Islet of Langerhans (tissue), 1 donor: ENCODE data around the gene FLT4.

Experiments used
- FAIRE-seq: peaks from one replicate; lab custom pipeline; 2011; peaks lifted over from hg19 to GRCh38; lab: Jason Lieb, UNC

FLT4 gene

DNA sequence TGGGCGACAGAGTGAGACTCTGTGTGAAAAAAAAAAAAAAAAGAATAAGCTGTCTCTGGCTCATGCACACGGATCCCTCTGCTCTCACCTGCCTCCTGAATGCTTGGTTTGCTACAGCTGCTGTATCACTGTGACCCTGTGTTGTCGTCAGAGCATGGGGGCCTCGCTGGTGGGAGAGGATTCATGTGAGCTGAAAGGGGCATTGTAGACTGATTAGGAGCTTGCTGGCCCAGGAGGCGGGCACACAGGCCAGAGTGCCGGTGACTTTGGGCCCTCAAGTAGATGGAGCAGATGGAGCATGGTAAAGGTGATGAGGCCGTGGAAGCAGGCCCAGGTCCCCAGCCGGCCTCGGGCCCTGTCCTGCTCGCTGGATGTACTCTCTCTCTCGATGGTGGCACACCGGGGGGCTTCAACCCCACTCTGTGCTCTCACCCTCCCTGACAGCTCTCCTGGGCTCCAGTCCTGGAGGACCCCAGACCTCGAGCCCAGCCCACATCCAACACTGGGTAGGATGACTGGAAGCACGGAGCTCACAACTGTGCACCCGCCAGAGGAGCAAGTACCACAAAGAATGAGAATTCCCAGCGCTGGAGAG, 7.1 kb downstream of the FLT4 start:
- no peak for FAIRE-seq

DNA sequence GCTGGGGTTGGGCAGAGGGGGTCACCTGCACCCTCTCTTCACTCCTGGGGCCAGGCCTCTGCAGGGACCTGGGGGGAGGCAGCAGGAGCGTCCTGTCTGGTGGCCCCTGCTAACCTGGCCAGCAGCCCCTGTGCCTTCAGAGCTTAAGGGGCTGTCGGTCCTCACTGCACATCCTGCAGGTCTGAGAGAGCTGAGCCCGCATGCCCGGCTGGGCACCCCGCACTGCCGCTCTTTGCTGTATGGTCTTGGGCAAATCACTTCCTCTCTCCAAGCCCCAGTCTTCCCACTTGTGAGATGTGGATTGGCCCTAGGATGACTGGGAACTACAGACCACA, 7.9 kb downstream of the FLT4 start:
- no peak for FAIRE-seq

DNA sequence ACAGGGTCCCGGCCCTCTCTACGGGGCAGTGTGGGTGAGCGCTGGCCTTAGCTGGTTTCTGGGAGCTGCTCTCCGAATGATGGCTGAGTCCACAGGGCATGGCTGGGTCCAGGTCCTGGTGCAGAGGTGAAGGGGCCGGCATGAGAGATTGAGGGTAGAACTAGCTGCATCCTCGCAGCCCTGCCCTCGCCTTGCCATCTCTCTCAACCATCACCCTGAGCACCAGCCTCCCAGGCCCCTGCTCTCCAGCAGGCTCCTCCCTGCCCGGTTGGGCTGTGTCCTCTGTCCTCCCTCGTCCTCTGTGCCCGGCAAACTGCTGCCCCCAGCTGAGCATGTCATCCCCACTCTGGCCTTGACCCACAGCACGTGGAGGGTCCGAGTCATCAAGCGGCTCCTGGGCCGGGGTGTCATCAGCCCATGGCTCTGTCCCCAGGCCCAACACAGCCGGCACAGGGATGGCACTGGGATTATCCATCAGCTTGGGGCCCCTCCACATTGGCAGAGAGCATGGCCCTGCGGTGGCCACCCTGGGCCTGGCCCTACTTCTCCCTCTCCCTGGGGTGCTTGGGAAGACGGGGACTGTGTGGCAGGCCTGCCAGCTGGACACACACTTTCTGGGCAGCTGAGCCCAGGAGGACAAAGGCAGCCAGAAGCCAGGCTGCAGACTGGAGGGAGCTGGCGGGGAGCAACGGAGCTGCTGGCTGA, 8.4 kb downstream of the FLT4 start:
- no peak for FAIRE-seq

DNA sequence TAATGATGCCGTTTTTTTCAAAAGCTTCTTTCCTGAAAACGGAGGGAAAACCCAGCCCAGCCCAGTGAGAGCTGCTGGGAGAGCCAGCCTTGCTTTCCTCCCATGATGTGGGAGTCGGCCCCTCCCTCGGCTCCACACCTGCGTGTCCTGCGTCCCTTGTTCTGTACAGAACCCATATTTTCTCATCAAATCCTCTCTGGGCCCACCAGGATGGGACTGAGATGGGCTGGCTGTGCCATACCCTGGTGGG, 8.9 kb downstream of the FLT4 start:
- no peak for FAIRE-seq

DNA sequence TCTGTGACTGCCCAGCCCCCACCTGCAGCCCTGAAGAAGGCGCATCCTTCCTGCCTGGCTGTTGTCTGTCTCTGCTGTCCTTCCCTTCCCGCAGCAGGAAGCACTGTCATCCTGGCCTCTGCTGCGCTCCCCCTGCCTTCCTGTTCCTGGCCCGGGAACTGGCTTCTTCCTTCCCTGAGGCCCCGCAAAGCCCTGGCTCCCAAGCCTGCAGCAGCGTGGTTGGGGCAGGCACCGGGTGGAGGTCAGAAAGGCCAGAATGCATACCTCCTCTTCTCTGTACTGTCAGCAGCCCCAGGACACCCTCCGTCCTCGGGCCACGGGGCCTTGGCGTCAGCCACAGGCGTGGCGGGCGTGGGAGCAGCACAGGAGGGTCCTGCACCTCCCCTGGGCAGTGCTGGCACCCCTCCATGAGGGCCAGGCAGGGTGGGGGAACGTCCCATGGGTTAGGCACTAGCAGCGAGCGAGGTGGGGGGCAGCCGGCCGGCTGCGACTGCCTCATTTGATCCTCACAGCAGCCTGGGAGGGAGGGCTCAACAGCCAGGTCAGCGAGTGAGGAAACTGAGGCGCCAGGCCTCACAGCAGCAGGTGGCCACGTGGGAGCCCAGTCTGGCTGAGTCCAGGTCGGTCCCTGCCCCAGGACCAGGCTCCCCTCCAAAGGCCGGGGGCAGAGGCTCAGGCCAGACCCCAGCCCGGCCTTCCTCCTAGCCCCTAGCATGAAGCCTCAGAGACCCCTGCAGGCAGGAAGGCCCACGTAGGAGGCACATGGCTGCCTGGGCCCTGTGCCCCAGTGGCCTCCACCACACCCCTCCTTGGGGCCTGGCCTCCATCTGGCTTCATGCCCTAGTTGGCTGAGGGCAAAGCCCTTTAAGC, 9.4 kb downstream of the FLT4 start:
- FAIRE-seq, result no peak

DNA sequence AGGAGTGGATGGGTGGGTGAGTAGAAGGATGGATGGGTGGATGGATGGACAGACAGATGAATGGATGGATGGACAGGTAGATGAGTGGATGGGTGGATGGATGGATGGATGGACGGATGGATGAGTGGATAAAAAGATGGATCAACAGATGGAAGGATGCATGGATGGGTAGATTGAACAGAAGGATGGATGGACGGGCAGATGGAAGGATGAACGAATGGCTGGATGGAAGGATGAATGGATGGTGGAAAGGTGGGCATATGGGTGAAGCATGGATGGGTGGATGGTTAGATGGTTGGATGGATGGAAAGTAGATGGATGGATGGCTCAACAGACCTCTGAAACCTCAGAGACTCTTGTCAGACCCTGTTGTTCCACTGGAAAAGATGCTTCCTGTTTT, 10.1 kb downstream of the FLT4 start:
- no peak for FAIRE-seq

DNA sequence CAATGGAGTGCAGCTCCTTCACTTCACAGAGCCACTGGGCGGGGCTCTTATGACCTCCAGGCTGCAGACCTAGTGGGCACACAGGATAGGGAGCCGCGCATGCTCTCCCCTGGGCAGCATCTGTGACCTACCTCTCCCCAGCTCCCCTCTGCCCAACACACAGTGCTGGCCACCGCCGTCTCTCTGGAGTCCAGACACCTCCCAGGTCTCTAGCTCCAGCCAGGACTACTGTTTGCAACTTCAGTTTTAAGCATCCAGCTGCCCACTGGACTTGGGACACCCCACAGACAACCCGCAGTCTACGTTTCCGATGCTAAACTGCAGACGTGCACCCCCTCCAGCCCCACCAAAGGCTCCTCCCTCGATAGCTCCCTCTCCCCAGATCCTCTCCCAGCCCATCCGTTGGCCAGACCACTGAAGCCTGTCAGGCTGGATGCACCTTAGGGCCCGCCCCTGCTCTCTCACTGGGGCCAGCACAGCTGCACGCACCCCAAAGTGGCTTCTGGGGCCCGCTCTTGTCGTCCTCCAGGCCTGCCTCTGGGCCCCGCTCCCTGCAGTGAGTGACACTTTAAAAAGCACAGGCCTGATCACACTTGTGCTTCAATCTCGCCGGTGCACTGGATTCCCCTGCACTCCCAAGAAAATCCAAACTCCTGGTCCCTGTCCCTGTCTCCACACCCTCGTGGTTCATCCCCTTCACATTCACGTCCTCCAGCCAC, 11.3 kb downstream of the FLT4 start:
- FAIRE-seq, result no peak

DNA sequence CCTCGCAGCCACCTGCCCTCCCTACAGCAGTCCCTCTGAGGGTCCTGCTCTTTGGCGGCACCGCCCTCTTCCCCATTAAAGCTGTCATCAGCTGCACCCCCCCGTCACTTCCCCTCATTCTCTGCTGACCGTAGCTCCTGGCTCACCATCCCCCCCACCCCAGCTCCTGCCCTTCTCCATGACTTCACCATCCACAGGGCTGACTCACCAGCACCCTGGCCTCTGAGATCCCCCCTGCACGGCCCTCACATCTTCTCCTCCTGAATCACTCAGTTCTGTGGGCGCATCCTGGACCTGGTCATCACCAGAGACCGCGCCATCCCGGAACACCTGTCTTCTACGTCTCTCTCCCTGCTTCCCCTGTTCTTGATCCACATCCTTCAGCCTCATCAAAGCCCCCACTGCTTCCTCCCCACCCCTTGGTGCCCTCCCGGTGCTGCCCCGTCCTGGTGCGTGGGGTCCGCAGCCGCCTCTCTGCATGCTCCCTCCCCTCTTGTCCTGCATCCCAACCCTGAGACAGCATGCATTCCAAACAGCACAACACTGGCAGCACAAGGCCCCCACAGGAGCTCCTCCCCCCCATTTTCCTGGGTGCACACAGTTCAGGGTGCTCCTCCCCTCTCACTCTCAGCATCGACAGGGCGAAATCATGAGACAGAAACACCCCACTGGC, 12.9 kb downstream of the FLT4 start:
- FAIRE-seq, result no peak

DNA sequence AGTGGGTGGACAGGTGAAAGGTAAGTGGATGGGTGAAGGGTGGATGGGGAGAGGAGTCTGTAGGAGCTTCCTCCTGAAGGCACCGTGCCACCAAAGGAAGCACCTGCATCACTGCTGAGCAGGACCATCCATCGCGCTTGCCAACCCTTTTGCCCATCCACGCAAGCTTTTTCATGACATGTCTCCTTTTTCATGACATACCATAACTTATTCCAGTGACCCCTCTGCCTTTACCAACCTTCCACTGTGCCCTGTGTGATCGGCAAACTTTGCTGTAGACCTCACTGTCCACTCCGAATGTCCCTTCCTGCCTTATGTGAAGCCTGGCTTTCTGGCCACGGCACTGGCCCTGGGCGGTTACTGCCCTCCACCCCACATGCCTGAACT, 13.4 kb downstream of the FLT4 start:
- FAIRE-seq, result no peak

DNA sequence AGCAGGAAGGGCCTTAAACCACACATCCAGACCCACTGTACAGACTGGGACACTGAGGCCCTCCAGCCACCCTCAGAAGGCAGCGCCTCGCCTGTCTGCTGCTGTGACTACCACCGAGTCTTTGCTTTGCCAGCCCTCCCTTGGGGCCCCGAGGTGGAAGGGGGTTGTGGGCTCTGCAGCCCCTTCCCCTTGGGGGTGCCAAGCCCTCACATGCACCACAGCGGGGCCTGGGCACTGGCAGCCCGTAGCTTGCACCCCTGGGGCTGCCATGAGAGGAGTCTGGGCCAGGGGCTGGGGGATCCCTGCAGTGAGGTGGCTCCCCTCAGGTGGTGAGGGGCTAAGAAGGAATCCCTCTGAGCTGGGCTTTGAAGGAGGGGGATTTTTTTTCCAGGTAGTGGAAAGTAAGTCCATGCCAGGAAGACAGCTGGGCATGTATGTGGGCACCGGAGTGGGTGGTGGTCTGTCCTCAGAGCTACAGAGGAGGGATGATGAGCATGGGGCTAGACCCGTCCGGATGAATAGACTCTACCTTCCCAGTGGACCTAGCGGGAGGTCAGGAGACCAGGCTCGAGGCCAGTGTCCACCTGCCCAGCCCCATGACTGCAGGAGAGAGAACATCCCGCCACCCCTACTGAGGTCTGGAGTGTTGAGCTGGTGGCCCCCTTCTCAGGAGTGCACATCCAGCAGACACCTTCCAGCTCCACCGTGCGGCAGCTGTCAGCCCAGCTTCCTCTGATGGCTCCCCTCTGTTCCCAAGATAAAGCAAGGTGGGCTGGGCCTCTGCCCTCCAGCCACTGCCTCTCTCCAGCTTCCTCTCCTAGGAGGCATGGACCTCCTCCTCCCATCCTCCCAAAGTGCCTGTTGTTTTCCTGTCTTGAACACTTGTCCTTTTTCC, 15.9 kb downstream of the FLT4 start:
- FAIRE-seq, result no peak

DNA sequence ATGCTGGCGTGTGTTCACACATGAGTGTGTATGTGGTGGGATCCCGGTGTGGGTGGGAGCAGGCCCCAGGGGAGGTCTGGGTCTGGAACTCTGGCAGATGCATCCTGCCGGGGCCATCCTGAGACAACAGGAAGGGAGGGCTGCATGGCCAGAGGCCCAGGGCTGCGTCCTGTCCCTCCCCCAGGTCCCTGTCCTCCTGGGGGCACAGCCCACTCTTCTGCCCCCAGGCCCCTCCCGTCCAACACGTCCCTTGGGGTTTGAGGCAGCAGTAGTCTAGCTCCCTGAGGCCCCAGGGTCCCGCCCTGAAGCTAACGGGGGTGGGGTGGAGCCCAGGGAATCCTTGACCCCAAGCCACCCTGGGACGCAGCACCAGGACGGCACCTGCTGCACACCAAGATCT, 16.6 kb downstream of the FLT4 start:
- no peak for FAIRE-seq

DNA sequence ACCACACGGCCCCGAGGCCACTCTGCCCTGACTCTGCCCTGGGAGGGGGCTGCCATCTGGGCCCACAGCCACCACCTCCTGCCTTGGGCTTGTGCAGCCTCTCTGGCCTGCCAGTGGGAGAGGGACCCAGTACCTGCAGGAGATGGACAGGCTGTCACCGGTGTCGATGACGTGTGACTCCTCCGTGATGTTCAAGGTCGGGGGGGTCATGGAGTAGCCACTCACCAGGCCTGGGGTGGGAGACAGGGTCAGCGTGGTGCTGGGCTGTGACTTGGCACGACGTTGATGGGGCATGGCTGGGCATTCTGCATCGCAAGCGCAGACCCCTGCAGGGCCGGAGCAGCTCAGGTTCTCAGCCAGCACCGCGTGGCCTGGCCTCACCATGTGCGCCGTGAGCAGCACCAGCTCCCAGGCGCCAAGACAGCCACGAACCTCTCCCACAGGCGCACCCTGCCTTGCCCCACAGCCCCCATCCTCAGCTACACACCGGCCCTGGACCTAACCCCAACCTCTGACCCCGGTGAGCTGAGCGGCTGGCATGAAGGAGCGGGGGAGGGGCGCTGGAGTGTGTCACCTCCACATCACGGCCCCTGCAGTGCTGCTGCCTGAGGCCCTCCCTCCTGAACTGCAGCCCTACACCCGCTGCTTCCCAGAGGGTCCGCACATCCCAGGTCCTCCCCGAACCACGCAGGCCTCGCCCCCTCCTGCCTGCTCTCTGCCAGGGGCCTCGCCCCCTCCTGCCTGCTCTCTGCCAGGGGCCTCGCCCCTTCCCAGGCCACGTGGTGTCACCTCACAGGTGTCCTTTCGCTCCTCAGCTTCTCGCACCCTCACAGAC, 17.6 kb downstream of the FLT4 start:
- no peak for FAIRE-seq

DNA sequence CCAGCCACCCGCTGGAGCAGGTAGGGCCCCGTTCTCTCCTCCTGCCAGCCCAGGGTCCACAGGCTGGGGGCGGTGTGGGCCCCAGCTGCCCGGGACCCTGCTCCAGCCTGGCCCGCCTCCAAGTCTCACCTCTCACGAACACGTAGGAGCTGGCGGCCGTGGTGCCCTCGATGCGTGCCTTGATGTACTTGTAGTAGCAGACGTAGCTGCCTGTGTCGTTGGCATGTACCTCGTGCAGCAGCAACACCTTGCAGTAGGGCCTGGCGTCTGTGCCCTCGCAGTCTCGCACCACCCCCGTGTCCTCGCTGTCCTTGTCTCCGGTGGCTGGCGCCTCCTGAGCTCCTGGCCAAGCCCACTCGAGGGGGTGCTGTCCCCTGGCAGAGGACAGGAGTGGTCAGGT, 19.0 kb downstream of the FLT4 start:
- no peak for FAIRE-seq

DNA sequence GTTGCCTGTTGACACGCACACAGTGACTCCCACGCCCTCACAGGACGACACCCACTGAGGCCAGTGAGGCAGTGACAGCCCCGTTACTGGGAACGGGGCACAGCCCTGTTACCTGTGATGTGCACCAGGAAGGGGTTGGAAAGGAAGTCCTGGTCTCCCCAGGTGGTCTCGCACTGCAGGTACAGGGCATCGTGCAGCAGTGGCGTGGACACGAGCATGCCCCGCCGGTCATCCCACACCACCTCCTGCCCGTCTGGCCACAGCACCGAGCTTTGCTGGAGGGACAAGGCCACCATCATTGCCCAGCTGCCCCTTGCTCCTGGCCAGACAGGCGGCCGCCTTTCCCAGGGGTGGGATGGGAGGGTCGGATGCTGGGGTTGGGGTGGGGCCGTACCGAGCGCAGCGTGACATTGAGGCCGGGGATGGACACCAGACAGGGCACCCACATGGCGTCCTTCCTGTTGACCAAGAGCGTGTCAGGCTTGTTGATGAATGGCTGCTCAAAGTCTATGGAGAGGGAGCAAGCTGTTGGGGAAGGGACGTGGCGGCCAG, 19.5 kb downstream of the FLT4 start:
- FAIRE-seq, result no peak

DNA sequence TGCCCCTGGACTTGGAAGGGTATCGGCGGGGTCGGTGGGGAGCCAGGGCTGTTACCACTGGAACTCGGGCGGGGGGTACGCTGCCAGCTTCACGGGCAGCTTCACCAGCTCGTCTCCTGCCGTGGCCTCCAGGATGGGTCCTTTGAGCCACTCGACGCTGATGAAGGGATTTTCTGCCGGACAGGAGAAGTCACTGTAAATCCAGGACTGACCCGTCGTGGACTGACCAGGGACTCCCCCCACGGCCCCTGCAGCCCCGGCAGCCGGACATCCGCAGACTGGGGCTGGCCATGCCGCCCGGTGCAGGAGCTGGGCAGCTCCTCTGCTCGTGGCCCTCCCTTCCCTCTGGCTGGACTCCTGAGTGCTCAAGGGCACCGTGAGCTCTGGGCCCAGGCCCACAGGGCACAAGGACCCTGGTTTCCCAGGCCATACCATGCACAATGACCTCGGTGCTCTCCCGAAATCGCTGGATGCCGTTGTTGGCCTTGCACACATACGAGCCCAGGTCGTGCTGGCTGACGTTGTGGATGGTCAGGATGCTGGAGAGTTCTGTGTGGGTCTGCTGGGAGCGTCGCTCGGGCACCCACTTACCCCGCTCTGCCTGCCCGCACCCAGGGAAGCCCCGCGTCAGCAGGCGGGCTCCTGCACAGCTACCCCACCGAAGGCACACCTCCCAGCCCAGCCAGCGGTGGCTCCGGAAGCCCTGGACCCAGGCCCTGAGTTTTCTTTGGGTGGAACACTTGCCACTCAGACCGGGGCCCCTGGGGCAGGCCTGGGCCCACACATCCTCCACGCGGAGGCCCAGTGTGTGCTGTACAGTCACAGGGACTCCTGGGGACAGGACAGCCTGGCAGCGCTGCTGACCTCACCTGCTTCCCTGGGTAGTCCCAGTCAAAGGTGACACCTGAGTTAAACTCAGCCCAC, 20.3 kb downstream of the FLT4 start:
- FAIRE-seq, result no peak

DNA sequence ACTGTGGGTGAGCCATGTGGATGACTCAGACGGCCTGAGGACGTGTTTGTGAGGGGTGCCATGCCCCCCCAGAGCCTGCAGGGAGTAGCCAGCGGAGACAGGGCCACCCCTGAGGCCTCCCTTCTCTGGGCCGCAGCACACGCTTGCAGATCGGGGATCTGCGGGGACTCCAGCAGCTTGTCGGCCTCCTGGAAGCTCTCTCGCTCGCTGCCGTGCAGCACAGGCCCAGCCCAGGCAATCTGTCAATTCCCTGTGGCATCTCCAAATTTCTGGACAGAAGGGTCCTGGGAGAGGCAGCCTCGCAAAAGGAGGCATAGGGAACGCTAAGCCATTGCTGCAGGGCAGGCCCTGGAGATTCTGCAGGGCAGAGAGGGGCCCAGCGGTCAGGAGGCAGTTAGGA, 21.2 kb downstream of the FLT4 start:
- FAIRE-seq, result no peak

DNA sequence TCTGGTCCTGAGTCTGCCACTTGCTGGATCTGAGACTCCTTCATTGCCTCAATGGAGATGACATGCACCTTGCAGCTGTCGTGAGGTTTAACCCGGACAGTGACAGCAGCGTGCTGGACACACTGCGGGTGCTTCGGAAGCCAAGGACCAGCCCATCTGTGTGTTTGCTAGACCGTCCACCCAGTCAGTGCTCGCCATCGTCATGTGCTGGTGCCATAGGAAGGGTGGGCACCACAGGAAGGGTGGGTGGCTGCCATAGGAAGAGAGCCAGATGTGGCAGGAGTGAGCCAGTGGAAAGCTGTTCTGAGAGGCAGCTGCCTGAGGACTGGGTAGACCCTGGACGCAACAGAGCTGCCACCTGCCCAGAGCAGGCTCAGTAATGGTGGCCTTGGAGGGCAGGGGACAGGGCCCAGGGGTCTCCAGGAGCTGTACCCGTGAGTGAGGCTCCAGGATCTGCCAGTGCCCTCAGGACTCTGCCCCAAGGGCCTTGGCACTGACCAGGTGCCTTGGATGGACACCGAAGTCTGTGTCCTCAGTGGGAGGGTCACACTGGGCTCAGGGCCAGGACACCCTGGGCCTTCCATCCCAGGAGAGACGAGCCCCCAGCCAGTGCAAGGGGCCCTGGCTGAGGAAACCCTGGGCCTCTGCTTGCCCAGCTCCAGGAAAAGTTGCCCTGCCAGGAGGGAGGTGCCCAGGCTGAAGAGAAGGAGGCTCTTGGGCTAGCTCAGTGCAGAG, 21.8 kb downstream of the FLT4 start:
- no peak for FAIRE-seq

DNA sequence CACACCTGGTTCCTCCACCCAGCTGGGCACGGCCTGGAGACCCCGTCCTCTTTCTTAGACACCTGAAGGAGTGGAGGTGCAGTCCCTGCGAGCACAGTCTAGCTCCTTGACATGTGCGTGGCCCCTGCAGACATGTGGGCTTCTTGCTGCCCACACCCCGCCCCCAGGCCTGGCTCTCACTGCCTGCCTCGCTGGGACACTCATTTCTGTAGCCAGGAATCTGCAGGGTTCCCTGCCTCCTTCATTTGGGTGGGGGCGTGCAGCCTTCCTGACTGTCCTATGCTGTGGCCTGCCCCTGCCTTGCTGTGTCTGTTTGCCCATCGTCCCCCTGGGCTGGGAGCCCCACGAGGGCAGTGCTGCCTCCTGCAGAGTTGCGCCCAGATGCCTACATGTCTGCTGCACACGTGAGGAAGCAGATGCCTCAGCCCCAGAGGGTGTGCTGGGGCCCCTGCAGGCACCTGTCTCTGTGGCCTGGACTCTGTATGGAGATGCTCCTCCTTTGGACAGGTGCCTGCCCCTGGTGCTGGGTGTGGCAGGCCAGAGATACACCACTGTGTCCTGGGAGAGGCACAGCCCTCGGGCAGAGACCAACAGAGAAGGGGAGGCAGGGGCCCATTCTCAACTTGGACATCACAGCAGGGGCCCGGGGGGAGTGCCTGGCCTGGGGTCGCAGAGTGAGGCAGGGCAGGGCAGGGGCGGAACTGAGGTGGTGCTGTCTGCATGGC, 22.6 kb downstream of the FLT4 start:
- FAIRE-seq, result no peak
